Choroid plexus epithelial cell (primary cell): ENCODE results near the gene NFATC2.

Experiments used
- DNase-seq: peaks from one replicate; pipeline ENCODE4 v3.0.0-alpha.2; 2010; ENCODE audit warnings: low read depth
- H3K4me3 ChIP-seq: 2 replicates; pipeline ENCODE4 v1.5.1; 2011; ENCODE audit warnings: low read depth, mild to moderate bottlenecking, control low read depth, low read length, moderate library complexity
- TF ChIP-seq, protein P1 (sequence below): conservative IDR thresholded peaks from 2 replicates; pipeline ENCODE4 v1.5.1; 2011; ENCODE audit warnings: low read depth, mild to moderate bottlenecking, control low read depth, inconsistent platforms, low read length, moderate library complexity

The NFATC2 gene

DNA sequence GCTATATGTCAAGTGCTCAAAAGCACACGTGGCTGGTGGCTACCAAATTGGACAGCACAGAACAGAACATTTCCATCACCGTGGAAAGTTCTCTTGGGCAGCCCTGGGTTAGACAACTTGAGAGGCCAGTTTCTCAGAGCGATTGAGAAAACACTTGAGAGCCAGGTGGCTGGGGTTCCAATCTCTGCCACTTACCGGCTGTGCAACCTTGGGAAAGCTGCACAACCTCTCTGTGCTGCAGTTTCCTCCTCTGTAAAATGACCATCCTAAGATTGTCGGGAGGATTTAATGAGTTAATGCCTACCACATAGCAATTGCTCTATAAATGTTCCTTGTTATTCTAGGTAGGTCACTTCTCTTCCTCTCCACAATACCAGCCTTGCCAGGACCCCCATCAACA, 25.1 kb upstream of the NFATC2 start:
- DNase-seq: no peak
- TF ChIP-seq, protein P1, sequence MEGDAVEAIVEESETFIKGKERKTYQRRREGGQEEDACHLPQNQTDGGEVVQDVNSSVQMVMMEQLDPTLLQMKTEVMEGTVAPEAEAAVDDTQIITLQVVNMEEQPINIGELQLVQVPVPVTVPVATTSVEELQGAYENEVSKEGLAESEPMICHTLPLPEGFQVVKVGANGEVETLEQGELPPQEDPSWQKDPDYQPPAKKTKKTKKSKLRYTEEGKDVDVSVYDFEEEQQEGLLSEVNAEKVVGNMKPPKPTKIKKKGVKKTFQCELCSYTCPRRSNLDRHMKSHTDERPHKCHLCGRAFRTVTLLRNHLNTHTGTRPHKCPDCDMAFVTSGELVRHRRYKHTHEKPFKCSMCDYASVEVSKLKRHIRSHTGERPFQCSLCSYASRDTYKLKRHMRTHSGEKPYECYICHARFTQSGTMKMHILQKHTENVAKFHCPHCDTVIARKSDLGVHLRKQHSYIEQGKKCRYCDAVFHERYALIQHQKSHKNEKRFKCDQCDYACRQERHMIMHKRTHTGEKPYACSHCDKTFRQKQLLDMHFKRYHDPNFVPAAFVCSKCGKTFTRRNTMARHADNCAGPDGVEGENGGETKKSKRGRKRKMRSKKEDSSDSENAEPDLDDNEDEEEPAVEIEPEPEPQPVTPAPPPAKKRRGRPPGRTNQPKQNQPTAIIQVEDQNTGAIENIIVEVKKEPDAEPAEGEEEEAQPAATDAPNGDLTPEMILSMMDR: no peak
- no peak overlapping the region for H3K4me3 ChIP-seq

DNA sequence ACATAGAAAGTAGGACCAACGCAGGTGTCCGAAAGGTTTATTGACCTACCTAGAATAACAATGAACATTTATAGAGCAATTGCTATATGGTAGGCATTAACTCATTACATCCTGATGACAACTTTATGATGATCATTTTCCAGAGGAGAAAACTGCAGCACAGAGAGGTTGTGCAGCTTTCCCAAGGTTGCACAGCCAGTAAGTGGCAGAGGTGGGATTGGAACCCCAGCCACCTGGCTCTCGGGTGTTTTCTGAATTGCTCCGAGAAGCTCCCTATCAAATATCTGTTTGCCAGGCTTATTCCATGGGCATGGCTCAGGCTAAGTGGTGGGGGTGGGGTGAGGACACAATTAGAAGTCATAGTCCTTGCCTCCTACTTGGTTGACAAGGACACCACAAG, 24.1 kb upstream of the NFATC2 start:
- no peak overlapping the region for H3K4me3 ChIP-seq
- no peak for DNase-seq
- TF ChIP-seq, protein P1: no peak

DNA sequence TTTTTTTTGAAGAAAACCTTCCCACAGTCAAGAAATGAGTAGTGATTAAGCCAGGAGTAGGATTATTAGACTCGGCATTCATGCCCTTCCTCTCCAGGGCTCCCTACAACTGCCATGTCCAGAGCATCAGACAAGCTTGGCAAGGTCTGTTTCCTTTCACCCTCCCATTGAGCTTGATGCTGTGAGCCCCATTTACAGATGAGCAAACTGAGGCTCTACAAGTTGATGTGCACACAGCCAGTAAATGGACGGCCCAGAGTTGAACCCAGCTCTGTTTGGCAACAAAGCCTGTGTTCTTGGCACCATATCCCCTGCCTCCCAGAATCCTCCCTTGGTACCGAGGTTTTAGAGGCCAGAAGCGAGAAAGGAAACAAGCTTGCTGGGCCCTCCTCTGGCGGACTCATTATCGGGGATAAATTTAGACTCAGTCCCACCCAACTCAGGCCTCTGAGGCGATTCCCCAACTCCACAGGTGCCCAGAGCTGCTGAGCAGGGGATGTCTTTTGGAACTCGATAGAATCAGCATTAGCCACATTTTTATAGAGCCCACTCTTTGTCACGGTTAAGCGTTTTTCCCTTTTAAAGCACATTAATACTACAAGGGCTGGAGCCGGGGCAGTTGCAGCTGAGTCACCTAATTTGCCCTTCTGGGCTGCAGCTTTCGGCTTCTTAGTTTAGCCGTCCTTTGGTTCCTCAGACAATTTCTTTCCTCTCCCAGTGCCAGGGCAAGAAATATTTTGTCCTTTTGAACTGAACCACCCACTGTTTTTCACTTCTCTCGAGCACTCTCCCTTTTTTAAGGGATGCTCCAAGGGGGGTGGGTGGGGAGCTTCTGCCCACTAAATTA, 23.0 kb upstream of the NFATC2 start:
- TF ChIP-seq, protein P1: no peak
- H3K4me3 ChIP-seq: no peak overlapping the region
- peak; percentile 43 for DNase-seq

DNA sequence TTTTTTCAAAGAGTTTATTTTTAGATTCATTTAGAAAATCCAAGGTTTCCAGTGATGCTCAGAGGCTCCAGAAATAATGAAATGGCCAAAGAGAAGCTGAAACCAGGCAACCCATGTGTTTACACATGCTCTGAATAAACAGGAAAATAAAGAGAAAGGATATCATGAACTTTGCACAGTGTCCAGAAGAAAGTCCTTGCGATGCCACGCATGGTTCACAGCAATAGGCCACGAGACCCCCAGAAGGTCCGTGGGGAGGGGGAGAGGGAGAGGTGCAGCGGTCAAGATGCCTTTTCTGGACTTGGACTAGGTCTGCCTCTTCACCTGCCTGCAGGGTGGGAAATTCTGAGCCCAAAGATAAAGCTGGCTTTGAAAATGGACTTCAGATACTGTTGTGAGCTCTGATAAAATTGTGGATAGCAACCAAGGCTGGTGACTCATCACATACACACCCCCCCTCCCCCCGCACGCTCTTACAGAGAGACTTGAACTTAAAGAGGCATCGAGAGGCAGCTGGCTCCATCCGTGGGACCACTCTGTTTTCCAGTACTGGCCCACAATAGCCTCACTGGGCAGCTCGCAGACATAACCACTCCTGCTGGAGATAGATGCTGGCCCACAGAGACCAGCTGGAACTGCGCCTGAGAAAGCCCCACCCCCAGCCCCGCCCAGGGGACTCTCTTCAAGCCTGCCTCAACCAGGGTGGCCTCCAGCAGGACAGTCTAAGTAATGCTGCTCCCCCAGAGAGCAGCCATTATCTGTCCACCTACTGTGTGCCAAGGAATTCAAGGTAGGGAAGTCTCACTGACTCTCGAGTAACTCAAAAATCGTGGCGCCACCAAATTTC, 21.2 kb upstream of the NFATC2 start:
- TF ChIP-seq, protein P1: no peak
- DNase-seq: peak; percentile 90
- peak overlapping the region; percentile 27 for H3K4me3 ChIP-seq

DNA sequence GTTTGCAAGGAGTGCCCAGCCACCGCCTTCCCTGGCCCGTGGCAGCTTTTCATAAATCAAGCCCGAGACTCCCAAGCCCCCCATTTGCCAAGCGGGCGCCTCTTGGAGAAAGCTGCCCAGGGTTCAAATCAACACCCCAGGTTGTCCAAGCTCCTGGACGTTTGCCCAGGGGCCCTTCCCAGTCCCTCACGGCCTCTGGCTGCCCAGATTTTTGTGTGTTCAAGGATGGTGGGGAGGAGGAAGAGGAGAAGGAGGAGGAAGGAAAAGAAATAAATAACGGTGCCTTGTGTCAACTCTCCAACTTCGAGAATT, 20.6 kb upstream of the NFATC2 start:
- DNase-seq: no peak
- H3K4me3 ChIP-seq: peak overlapping the region; percentile 65
- TF ChIP-seq, protein P1: no peak

DNA sequence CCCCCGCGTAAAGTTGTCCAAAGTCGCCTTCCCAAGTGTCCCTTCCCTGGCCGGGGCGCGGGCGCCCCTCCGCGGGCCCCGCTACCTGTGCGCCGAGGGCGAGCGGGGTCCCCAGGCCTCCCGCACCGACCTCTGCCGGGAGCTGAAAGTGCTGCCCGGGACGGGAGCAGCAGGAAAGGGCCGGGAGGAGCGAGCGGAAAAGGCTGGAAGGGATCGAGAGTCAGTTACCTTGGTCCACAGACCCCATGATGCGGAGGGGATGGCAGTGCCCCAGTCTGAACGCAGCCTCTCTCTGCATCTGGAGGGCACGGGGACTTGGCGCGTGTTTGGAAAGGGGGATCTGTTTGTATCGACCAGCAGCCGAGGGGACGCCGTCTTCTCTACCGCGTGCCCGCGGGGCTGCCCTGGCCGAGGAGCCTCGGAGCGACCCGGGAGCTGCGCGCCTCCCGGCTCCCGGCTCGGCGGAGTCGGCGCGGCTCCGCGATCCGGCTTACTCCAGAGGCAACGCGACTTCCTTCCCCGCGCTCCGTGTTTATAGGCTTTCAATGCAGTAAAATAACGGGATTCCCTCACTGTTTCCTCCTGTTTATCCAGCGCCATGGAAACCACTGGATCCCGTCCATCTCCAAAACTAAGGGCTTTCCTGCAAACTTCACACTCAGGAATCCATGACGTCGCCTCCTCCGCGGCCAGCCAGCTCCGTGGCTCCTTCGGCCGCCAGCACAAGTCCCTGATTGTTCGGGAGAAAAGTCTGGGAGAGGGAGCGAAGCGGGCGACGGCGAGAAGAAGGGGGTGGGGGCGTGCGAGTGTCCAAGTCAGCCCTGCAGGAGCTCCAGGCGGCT, 20.0 kb upstream of the NFATC2 start:
- TF ChIP-seq, protein P1: no peak
- H3K4me3 ChIP-seq: peak overlapping the region; percentile 65
- DNase-seq: peak; percentile 90
